Mononuclear cell (primary cell): Measurements from ENCODE around the gene ADGRG7. TPM values are rescaled to one million over a fixed set of nuclear protein-coding genes. Genes with fewer than 3 reads are reported as not detected.

Source experiments
- H3K27me3 ChIP-seq: 2 replicates; pipeline ENCODE4 v1.6.0; 2011; ENCODE audit warnings: low read length, control low read depth; ENCODE audit not compliant: insufficient read depth
- H3K4me1 ChIP-seq: 2 replicates; pipeline ENCODE4 v1.5.1; 2011; ENCODE audit warnings: mild to moderate bottlenecking, low read length, control low read depth; ENCODE audit not compliant: insufficient read depth
- H3K4me3 ChIP-seq: 2 replicates; pipeline ENCODE4 v1.5.1; 2011; ENCODE audit warnings: mild to moderate bottlenecking, low read length, moderate library complexity
- H3K9me3 ChIP-seq: 2 replicates; pipeline ENCODE4 v1.5.1; 2011; ENCODE audit warnings: low read depth, mild to moderate bottlenecking, control low read depth, low read length
- total RNA-seq: library from RNA; depleted of rRNA; stranded (reverse); fragments of >200 nt; gene quantifications from one replicate; pipeline ENCODE4 v1.2.3, GENCODE V29; 2012

The ADGRG7 gene
- total RNA-seq, 1 donor = not detected

DNA sequence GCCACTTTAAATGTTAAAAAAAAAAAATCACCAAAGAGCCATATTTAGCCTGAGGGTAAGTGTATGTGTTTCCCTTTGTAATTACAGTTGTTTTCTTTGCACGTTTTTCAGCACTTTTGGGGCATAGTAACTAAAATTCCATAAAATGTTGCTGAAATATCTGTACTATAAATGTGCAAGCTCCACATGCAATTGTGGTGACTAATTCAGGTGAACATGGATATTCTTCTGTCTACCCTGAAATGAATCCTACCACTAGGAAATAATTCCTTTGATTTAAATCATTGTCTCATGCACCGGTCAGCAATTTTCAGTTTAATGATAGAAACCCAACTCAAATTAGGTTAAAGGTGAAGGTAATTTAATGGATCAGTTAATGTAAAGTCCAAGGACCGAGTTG lies 86.8 kb downstream of the ADGRG7 start:
- Histone ChIP-seq H3K4me3 (no peak overlapping the region), H3K9me3 (no peaks in the 10 kb centered on the region), H3K4me1 (no peaks in the 10 kb centered on the region), H3K27me3 (peaks cover 15% of the 10 kb centered on the region)

DNA sequence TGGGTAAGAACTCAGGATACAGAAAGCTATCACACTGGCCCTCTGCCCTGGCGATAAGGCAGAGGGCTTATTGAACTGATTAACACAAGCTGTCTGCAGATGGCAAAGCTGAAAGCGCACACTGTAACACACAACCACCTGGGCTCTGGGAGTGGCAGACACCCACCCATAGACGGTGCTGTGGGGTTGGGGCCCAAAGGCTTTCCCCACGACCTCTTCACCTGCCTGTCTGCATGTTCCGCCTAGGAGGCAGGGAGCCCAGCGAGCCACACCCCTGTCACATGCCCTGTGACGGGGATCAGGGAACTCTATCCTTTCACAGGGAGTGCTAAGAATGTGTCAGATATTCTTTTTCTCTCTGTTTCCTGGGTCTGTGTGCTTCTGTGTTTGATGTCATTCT lies 87.8 kb downstream of the ADGRG7 start:
- Histone ChIP-seq H3K9me3 (no peaks in the 10 kb centered on the region), H3K4me3 (no peak overlapping the region), H3K27me3 (peaks cover 20% of the 10 kb centered on the region), H3K4me1 (no peaks in the 10 kb centered on the region)

DNA sequence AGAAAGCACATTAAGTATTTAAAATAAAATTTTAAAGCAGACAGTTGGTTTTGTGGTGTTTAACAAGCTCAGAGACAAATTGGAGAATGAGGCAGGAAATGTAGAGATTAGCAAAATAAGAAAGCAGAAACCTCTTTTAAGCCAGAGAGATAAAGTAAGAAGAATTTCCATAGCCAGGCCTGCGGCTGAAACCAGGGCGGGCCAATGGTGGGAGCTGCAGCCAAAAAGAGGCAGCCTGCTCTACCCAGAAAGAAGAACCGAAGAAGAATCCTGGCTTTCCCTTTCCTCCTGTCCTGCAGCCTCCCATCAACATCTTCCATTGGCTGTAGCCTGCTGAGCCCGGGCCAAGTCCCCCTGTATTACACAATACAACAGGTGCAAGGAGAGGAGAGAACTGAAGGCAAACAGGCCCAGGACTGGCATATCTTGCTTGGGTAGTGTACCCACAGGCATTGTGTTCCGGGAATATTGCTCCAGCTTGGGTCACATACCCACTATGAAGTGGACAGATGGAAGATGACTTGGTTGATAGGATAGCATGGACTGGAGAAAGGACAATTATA lies 88.4 kb downstream of the ADGRG7 start:
- Histone ChIP-seq H3K4me1 (no peaks in the 10 kb centered on the region), H3K27me3 (peaks cover 18% of the 10 kb centered on the region), H3K4me3 (no peak overlapping the region), H3K9me3 (no peaks in the 10 kb centered on the region)

DNA sequence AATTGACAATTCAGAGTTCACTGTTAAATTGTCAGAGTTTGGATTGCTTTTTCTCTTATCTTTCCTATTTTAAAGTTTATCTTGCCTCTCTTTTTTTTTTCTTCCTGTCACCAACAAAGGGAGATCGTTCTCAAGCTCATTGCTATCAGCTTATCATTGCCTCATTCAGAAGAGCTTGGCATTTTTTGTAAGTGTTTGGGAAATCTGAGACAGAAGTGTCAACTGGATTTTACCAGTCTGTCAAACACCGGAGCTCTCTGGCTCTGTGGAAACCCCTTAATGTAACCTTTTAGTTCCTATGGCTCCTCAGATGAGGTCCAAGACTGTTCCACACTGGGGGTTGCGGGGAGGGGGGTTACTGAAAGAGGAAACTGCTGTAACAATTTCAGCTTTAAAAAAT lies 89.3 kb downstream of the ADGRG7 start:
- Histone ChIP-seq H3K9me3 (no peaks in the 10 kb centered on the region), H3K4me1 (no peaks in the 10 kb centered on the region), H3K27me3 (peaks cover 18% of the 10 kb centered on the region), H3K4me3 (no peak overlapping the region)

DNA sequence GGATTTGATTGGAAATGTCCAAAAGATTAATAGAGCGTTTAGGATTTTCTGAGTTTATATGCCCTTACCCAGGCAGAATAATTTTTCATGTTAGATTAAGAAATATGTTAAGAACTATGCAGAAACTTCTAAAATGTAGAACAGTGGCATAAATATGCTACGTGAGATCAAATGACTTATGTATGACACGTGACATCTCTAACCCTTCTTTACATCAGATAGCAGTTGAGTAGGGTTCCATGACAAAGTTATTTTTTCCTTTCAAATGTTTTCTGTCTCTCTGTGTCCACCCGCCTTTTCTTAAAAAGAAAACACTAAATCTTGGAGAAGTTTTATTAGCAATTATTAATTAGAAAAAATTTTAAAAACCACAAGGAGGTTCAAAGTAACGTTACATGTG lies 91.3 kb downstream of the ADGRG7 start:
- Histone ChIP-seq H3K9me3 (no peaks in the 10 kb centered on the region), H3K4me3 (no peak overlapping the region), H3K4me1 (no peaks in the 10 kb centered on the region), H3K27me3 (peaks cover 6% of the 10 kb centered on the region)

DNA sequence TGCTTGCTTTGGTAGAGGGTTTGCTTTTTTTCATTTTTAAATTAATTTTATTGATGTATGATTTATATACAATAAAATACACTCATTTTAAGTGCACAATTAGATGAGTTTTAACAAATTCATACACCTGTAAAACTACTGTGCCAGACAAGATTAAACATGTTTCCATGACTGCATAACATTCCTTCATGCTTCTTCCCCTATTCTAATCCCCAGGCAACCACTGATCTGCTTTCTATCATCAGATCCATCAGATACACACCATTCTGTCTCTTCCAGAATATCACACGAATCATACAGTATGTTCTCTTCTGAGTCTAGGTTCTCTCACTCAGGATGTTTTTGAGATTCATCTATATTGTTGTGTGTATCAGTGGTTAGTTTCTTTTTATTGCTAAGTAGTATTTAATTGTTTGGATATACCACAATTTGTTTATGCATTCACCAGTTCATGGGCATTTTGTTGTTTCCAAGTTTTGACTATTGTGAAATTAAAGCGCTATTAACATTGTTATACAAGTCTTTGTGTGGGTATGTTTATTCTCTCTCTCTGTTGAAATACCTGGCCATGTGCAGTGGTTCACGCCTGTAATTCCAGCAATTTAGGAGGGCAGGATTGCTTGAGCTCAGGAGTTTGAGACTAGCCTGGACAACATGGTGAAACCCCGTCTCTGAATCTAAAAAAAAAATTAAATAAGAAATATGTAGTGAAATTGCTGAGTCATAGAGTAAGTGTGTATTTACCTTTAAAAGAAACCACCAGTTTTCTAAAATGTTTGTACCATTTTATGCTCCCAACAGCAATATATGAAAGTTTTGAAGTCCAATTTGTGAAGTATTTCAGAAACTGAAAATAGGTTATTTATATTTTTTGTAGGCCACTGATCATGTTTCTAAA lies 92.9 kb downstream of the ADGRG7 start:
- Histone ChIP-seq H3K4me3 (no peak overlapping the region), H3K4me1 (no peaks in the 10 kb centered on the region), H3K27me3 (peaks cover 6% of the 10 kb centered on the region), H3K9me3 (no peaks in the 10 kb centered on the region)

DNA sequence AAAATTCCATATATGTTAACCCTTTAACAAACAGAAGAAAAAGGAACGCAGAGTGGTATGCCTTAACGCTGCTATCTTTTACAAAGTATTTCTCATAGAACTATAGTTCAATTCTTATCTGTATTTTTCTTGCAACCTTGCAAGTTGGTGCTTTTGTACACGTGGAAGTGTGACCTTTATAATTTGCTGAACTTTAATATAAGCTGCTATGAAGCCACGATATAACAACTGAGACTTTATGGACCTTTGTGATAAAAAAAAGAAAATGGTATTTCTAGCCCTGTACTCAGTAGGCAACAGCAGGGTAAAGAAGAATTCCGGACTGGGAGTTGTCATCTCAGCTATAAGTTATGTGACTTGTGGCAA lies 93.6 kb downstream of the ADGRG7 start:
- Histone ChIP-seq H3K4me1 (no peaks in the 10 kb centered on the region), H3K4me3 (no peak overlapping the region), H3K27me3 (peaks cover 6% of the 10 kb centered on the region), H3K9me3 (no peaks in the 10 kb centered on the region)

DNA sequence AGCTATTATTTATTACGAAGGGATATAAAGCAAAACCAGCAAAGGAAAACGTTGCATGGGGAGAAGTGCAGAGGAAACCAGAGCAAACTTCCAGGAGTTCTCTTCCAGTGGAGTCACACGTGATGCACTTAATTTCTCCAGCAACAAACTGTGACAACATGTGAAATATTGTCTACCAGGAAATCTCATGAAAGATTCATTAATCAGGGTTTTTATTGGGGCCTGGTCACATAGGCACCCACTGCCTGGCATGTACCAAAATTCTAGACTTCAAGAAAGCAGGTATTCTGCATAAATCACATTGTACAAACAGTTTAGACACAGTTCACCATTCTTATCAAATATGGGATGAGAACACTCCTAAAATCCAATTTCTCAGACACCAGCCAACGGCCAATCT lies 94.5 kb downstream of the ADGRG7 start:
- Histone ChIP-seq H3K4me1 (peaks cover 6% of the 10 kb centered on the region), H3K27me3 (peaks cover 6% of the 10 kb centered on the region), H3K9me3 (no peaks in the 10 kb centered on the region)

DNA sequence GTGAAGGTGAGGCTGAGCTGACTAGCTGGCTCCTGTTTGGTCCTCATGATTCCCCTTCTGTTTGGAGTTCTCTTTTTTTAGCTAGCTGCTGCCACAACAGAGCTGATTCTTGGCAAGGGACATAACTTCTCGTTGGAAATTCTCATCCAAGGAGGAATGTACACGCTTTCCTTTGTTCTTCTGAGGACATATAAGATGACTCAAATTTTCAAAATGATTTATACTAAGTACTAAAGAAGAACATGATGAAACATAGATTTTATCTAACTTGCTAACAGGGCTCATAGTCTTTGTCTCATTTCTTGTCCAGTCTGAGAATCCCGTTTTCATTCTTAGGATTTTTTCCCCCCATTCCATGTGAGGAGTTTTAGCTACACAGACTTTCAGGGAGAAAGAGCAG lies 97.0 kb downstream of the ADGRG7 start:
- Histone ChIP-seq H3K27me3 (peaks cover 6% of the 10 kb centered on the region), H3K4me3 (no peak overlapping the region), H3K9me3 (no peaks in the 10 kb centered on the region), H3K4me1 (peaks cover 18% of the 10 kb centered on the region)

More for the DNA sequence above, 94.5 kb downstream of the ADGRG7 start:
- H3K4me3 ChIP-seq = no peak overlapping the region

DNA sequence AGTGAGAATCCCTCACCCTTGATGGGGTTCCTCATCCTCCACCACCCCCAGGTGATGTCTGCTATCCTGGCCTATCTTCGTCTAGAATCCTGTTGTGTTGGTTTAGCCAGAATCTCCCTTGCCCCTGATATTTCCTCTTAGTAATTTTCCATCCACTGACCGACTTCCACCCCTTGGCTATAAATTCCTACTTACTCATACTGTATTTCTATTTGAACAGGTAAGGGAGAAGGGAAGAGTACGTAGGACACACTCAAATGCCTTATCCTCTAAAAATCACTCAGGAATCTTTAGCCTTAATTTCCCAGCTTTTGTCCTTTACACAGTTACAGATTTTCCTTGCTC lies 99.2 kb downstream of the ADGRG7 start:
- H3K4me1 ChIP-seq = peaks cover 18% of the 10 kb centered on the region
- H3K9me3 ChIP-seq = no peaks in the 10 kb centered on the region
- H3K27me3 ChIP-seq = no peaks in the 10 kb centered on the region
- peak overlapping the region; percentile 74 for H3K4me3 ChIP-seq

DNA sequence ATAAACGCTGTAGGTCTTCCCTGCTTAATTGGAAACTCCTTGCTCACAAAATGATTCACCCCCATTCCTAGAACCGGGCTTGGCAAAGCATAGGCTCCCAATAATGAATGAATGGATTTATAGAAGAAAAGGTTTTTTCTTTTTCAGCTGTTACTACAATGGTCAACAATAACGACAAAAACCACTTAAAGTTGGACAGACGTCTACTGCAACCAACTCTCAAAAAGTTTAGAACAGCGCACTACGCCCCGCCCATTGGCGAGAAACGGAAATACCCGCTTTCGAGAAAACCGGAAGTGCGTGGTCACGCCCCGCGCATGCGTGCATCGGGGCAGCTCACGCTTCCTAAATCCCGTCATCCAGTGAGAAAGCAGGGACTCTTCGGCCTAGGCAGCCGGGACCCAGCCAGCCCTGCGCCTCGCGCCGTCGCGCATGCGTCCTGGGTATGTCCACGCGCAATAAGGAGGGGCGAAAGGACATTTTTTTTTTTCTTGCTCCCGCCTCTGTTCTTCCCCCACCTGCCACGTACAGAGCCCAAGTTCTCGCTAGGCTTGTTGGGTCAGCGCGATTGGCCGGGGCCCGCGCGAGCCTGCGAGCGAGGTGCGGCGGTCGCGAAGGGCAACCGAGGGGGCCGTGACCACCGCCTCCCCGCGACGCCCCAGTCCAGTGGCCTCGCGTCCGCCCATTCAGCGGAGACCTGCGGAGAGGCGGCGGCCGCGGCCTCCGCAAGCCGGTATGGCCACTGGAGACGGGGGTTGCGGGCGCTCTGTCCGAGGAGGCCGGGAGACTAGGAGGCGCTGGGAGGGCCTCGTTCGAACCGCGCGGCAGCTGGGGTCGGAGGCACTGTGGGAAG lies 99.8 kb downstream of the ADGRG7 start, which contains the start of gene TFG:
TFG (plus strand) TSS at position 506 of the 853 bp plus-strand sequence. CDS start 4,192 bp downstream, outside the sequence.
- Histone ChIP-seq H3K9me3 (no peaks in the 10 kb centered on the region), H3K4me3 (peak within 1 kb of the TSS; percentile 74), H3K27me3 (no peaks in the 10 kb centered on the region), H3K4me1 (peaks cover 18% of the 10 kb centered on the region)

DNA sequence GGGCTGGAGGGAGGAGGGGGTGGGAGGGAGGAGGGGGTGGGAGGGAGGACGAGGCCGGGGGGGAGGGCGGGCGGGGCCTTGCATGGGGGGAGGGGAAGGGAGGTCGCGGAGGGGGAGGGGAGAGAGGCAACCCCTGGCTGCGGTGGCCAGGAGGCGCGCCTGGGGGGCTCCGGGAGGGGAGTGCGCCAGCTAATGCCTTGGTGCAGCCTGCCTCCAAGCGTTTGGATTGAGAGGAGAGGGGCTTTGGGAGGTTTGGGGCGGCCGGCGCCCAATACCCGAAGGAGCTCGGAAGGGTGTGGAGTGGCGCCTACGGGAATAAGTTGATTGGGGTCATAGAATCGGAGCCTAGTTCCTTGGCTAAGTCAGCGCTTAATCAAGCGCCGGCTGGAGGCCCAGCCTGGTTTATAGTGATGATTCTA lies 100.5 kb downstream of the ADGRG7 start:
- peak overlapping the region; percentile 74 for H3K4me3 ChIP-seq
- H3K27me3 ChIP-seq = no peaks in the 10 kb centered on the region
- H3K4me1 ChIP-seq = peaks cover 18% of the 10 kb centered on the region
- no peaks in the 10 kb centered on the region for H3K9me3 ChIP-seq

DNA sequence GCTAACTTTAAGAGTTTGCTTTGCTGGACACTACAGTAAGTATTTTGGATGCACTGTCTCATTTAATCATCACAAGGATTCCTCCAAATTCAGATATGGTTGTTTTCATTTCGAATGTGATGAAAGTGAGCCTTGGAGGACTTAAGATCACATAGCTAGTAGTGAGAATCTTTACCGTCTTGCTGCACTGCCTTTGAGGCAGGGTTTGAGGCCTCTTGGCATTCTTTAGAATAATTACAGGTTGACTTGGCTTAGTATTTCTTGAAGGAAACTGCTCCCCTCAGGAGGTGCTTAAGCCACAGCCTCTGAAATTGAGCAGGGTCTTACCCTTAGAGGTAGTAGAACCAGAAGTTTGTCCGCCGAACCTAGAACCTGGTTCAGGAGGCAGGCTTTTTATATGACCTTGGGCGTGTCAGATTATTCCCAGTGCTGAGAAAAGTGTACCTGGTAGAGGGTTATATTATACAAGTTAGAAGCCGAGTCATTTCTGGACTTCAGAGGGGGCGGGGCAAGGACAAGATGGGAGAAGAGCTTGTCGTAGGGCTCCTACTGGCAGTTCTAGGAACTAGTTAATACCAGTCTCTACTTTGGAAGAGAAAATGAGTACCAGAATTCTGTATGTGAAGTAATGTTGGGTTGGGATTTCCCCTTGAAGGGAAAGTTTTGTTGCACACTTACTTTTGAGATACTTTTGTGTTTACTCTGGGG lies 101.0 kb downstream of the ADGRG7 start:
- Histone ChIP-seq H3K27me3 (no peaks in the 10 kb centered on the region), H3K9me3 (no peaks in the 10 kb centered on the region), H3K4me3 (peak overlapping the region; percentile 74), H3K4me1 (peaks cover 18% of the 10 kb centered on the region)

DNA sequence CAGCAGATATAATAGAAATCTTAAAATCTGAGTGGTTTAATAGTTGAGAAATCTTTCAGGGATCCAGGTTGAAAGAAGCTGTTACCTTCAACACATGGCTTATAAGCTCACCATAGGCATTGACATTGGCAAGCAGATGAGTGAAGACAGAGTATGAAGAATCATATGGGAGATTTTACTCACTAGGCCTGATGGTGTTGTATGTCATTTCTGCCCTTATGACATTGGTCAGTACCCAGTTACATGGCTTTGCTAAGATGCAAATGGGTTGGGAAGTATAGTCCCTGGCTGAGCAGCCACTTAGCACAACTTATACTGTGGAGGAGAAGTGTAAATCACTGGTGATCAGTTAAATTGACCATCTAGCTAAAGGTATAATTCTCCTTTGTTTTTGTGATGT lies 105.8 kb downstream of the ADGRG7 start:
- Histone ChIP-seq H3K4me1 (peaks cover 17% of the 10 kb centered on the region), H3K9me3 (no peaks in the 10 kb centered on the region), H3K4me3 (no peak overlapping the region), H3K27me3 (no peaks in the 10 kb centered on the region)

DNA sequence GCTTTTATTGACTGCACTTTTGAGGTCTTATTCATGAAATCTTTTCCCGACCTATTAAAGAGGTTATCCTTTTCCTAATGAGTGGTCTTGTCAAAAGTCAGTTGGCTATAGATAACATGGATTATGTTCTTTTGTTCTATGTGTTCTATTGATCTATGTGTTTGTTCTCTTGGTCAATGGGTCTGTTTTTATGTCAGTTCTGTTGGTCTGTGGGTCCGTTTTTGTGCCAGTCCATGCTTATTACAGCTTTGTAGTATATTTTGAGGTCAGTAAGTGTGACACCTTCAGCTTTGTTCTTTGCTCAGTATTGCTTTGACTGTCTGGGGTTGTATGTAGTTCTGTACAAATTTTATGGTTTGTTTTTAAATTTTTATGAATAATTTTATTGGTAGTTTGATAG lies 107.7 kb downstream of the ADGRG7 start:
- Histone ChIP-seq H3K4me3 (no peak overlapping the region), H3K9me3 (no peaks in the 10 kb centered on the region), H3K4me1 (peaks cover 7% of the 10 kb centered on the region), H3K27me3 (no peaks in the 10 kb centered on the region)
